Measurements from ENCODE around the gene PSMB1. TPM values are rescaled to one million over a fixed set of nuclear protein-coding genes. Genes with fewer than 3 reads are reported as not detected.

The PSMB1 gene
- total and polyA plus RNA-seq, 8 donors = 37.9 to 174 (median 64.7) TPM

GRCh38 chr6:170554013-170554795, 1.1 kb upstream of the PSMB1 start, which contains the start of gene TBP:
TBP (plus strand) TSS chr6:170554369; CDS start chr6:170557030, 2,661 bp downstream.
- FAIRE-seq = peak; percentile 98

GRCh38 chr6:170553534-170554012, 466 bp upstream of the PSMB1 start:
- Histone ChIP-seq H3K27me3 (no peaks in the 10 kb centered on the region), H3K9me3 (no peaks in the 10 kb centered on the region), H3K27ac (peak overlapping the region; percentile 75 to 94 (median 88)), H3K36me3 (peaks cover 0 to under 1% (median under 1%) of the 10 kb centered on the region in 3 donors), H3K4me1 (peaks cover 16 to 38% (median 37%) of the 10 kb centered on the region in 3 donors), H3K4me3 (peak overlapping the region; percentile 77 to 96 (median 92))
- no peak for TF ChIP-seq CTCF (IDR thresholded peaks at IDR 0.05)
- peak; percentile 27 to 56 (median 46) for ATAC-seq
- DNase-seq = peak in 1 of 6 donors; percentile 12
- 0 to 1% methylated on average over 13 of the region's 13 CpGs for WGBS, 2 donors
- FAIRE-seq = no peak
- intact Hi-C loops (cut with DNase I) = no loop called here

More at GRCh38 chr6:170554013-170554795, 1.1 kb upstream of the PSMB1 start, which contains the start of gene TBP:
- no peak for TF ChIP-seq CTCF (IDR thresholded peaks at IDR 0.05)
- DNase-seq (peak; percentile 94 to 98 (median 98)), ATAC-seq (peak; percentile 94 to 98 (median 96))
- Histone ChIP-seq H3K36me3 (no peaks in the 10 kb centered on the region), H3K4me1 (peaks cover 16 to 38% (median 37%) of the 10 kb centered on the region in 3 donors), H3K27me3 (no peaks in the 10 kb centered on the region), H3K4me3 (peak within 1 kb of the TSS; percentile 77 to 96 (median 92)), H3K9me3 (no peaks in the 10 kb centered on the region), H3K27ac (peak within 1 kb of the TSS; percentile 75 to 94 (median 88))
- 0 to 1% methylated on average over 51 of the region's 51 CpGs for WGBS, 2 donors
- intact Hi-C loops (cut with DNase I) = no loop called here

- FAIRE-seq = no peak
- peaks cover 0 to 11% (median 10%) of the 10 kb centered on the region in 3 donors for H3K4me1 ChIP-seq
- H3K27ac ChIP-seq = no peak overlapping the region
- intact Hi-C loops (cut with DNase I) = no loop called here
- no peaks in the 10 kb centered on the region for H3K27me3 ChIP-seq
- no peak for ATAC-seq
- H3K36me3 ChIP-seq = peaks cover 0 to 55% (median 26%) of the 10 kb centered on the region in 3 donors
- no peak for DNase-seq
- no peak overlapping the region for H3K4me3 ChIP-seq
- TF ChIP-seq CTCF (IDR thresholded peaks at IDR 0.05) = no peak
- H3K9me3 ChIP-seq = no peaks in the 10 kb centered on the region
- 13 to 36% methylated on average over 2 of the region's 2 CpGs for WGBS, 2 donors
Observed at GRCh38 chr6:170545405-170545804, 7.7 kb downstream of the PSMB1 start.

GRCh38 chr6:170542031-170542719, 10.9 kb downstream of the PSMB1 start:
- DNase-seq (no peak), FAIRE-seq (no peak), ATAC-seq (no peak)
- Histone ChIP-seq H3K36me3 (peaks cover 0 to 78% (median 24%) of the 10 kb centered on the region in 3 donors), H3K27me3 (no peaks in the 10 kb centered on the region), H3K9me3 (no peaks in the 10 kb centered on the region), H3K4me3 (no peak overlapping the region), H3K27ac (no peak overlapping the region), H3K4me1 (no peaks in the 10 kb centered on the region)
- intact Hi-C loops (cut with DNase I) = no loop called here
- no peak for TF ChIP-seq CTCF (IDR thresholded peaks at IDR 0.05)
- WGBS, 2 donors = 88% methylated on average over 10 of the region's 10 CpGs

Data from pancreas (tissue), 10 donors.